H54 (cell line): Measurements from ENCODE around the gene HVCN1.
"Not testable (repeated sequence)": the region's sequence is repeated elsewhere in the genome, so short reads cannot be mapped to it uniquely, and the experiment has no call there.

ENCODE experiments used
- DNase-seq: peaks from one replicate; pipeline ENCODE4 v3.0.0; 2011; ENCODE audit warnings: low spot score, mixed read lengths; ENCODE audit not compliant: insufficient read length
- FAIRE-seq: peaks from 3 replicates; lab custom pipeline; 2011; peaks lifted over from hg19 to GRCh38; lab: Jason Lieb, UNC
- POLR2A ChIP-seq: IDR thresholded peaks from 2 replicates; pipeline ENCODE4 v1.6.1; 2011; ENCODE audit warnings: low read depth, mild to moderate bottlenecking, low read length

HVCN1 gene

DNA sequence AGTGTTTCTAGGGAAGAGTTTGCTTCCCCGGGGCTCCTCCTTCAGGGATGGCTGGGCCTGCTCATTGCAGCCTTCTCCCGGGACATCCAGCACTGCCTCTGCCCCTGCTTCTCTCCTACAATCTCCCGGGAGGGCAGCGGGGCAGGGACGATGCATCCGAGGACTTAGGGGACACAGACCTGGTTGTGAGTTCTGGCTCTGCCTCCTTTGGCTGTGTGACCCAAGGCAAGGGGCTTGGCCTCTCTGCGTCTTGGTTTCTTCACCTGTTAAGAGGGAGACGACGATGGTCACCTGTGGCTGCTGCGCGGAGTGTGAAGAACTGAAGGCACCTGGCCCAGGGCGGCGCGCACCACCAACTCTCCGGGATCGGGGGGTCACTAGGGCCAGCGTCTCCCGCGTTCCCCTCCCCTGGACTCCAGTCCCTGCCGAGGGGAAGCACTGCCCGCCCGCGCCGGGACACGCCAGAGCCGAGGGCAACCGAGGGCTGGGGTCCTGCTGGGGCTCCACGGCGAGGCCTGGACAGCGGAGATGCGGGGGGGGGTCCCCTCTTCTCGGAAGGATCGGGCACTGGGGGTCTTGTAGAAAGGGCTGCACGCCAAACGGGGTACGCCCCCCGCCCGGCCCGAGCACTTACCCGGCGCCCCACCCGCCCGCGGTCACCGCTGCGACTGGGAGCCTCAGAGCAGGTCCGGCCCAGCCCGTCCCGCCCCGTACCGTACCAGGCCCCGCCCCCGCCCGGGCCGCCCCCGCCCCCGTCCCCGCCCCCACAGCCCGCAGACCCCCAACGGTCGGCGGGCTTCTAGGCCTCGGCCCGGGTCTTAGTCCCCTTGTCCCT, at the start of gene HVCN1:
TSS of gene HVCN1 (minus strand) at position 670 of the 835 bp plus-strand sequence. CDS start 5,870 bp downstream, outside the sequence.
- TF ChIP-seq POLR2A, result no peak
- FAIRE-seq (no peak), DNase-seq (no peak)

GRCh38 chr12:110737532-110737931, 48.6 kb upstream of the HVCN1 start:
- DNase-seq (no peak), FAIRE-seq (no peak)
- TF ChIP-seq POLR2A, result no peak

DNA sequence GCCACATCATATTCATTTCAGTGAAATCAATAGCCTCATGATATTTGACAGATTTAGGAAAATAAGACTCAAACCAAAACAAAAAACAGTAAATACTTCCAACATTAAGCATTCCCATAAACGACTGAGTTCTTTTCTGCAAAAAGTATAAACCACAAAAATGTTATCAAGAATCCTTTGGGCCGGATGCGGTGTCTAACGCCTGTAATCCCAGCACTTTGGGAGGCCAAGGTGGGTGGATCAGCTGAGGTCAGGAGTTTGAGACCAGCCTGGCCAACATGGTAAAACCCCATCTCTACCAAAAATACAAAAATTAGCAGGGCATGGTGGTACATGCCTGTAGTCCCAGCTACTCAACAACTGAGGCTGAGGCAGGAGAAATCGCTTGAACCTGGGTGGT, 48.1 kb upstream of the HVCN1 start:
- not testable (repeated sequence) for FAIRE-seq, DNase-seq

DNA sequence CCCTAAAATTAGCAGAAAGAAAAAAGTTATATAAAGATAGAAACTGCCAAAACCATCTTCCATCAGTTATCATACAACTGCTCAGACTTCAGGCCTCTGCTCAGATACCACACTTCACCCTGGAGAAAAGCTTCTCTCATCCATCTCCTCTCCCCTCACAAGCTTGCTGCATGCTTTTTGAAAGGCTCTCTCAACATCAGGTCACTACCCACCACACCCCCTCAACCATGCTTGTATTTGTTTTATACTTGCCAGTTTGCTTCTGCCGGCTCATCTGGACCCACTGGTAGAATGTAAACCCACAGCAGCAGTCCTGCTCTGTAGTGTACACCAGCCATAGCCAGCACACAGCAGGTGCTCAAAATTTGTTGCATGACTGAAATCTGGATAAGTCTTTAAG, 45.0 kb upstream of the HVCN1 start:
- FAIRE-seq (no peak), DNase-seq (no peak)

GRCh38 chr12:110733089-110733715, 44.3 kb upstream of the HVCN1 start:
- DNase-seq, result no peak
- TF ChIP-seq POLR2A, result no peak
- no peak for FAIRE-seq

More for the DNA sequence above, 45.0 kb upstream of the HVCN1 start:
- TF ChIP-seq POLR2A, result no peak

DNA sequence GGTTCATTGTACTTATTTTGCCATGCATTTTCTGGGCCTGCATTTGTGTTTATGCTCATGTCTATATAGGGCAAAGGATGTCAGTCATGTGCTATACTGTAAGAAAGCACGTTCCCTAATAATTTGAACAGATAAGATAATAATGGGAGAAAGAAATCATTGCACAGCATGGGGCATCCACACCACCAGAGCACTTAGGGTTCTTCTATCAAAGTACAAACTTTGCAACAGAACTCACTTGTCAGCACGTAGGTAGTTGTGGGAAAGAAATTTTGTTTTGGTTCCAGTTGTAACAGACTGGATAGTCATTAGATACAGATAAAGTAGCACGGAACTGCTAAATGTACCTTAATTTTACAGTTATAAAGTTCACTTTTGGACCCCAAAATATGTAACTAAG, 43.7 kb upstream of the HVCN1 start:
- TF ChIP-seq POLR2A, result no peak
- FAIRE-seq, result no peak
- DNase-seq, result no peak

- FAIRE-seq (no peak), DNase-seq (no peak)
- no peak for TF ChIP-seq POLR2A
Measured at GRCh38 chr12:110731479-110731878, 42.6 kb upstream of the HVCN1 start.

- TF ChIP-seq POLR2A, result no peak
- no peak for FAIRE-seq
- DNase-seq, result no peak
Measured at GRCh38 chr12:110728628-110729027, 39.7 kb upstream of the HVCN1 start.

- no peak for FAIRE-seq
Measured at GRCh38 chr12:110726708-110727369, 37.9 kb upstream of the HVCN1 start.

DNA sequence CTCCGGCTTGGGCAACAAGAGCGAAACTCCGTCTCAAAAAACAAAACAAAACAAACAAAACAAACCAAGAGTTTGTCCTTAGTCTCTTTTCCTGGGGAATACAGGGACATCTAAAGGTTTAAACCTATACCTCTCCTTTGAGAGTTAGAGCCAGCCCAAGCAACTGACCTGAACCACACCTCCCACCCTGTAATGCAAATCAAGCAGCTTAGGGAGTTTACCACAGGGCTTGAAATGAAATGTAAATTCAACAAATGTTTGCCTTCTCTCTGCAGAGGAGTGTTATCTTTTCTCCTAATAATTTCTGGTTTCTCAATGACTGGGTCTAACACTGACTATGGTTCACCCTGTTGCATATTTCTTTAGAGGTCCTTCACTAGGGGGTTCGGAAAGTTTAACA, 37.1 kb upstream of the HVCN1 start:
- no peak for DNase-seq
- no peak for TF ChIP-seq POLR2A
- FAIRE-seq, result no peak

More at GRCh38 chr12:110726708-110727369, 37.9 kb upstream of the HVCN1 start:
- no peak for DNase-seq
- no peak for TF ChIP-seq POLR2A

- FAIRE-seq, result no peak
- no peak for TF ChIP-seq POLR2A
- no peak for DNase-seq
Measured at GRCh38 chr12:110725267-110725666, 36.4 kb upstream of the HVCN1 start.

GRCh38 chr12:110722892-110723291, 34.0 kb upstream of the HVCN1 start:
- not testable (repeated sequence) for FAIRE-seq, DNase-seq

- TF ChIP-seq POLR2A, result no peak
- FAIRE-seq (no peak), DNase-seq (no peak)
Measured at GRCh38 chr12:110721570-110721969, 32.7 kb upstream of the HVCN1 start.

DNA sequence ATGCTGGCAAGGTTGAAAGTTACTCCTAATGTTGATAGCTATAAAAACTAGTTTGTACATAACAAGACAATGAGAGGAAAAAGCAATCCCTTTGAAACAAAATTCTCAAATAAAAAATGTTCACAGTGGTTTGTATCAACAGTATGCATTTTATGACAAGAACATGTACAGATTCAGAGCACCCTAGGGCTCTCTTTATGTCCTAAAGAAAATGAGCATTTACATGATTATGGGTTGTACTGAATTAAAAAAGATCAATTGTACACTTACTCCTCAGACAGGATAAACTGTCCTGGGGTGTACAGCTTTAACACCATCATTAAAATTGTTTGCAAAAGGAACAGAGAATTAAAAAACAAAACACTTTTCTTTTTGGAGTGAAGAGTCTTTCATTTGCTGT, 31.6 kb upstream of the HVCN1 start:
- TF ChIP-seq POLR2A, result no peak
- DNase-seq, result no peak
- no peak for FAIRE-seq
